GM18505 (cell line): ENCODE results near the gene VSIG10.
"Not testable (repeated sequence)": the region's sequence is repeated elsewhere in the genome, so short reads cannot be mapped to it uniquely, and the experiment has no call there.

Experiments
- ATAC-seq: cut with Tn5 transposase; IDR thresholded peaks from one replicate; pipeline ENCODE4 v1.9.1; 2021; ENCODE audit not compliant: unreplicated experiment
- POLR2A ChIP-seq: IDR thresholded peaks from 4 replicates; pipeline ENCODE4 v1.6.1; 2011; ENCODE audit warnings: borderline replicate concordance; ENCODE audit not compliant: insufficient read depth, insufficient read length; ENCODE audit errors: extremely low read depth

The VSIG10 gene

GRCh38 chr12:118098911-118099671, 4.7 kb downstream of the VSIG10 start:
- no peak for ATAC-seq
- no peak for TF ChIP-seq POLR2A

- no peak for TF ChIP-seq POLR2A
- ATAC-seq = no peak
Measured at GRCh38 chr12:118098401-118098800, 5.4 kb downstream of the VSIG10 start.

GRCh38 chr12:118094039-118094438, 9.8 kb downstream of the VSIG10 start:
- ATAC-seq = no peak
- TF ChIP-seq POLR2A = no peak

- no peak for TF ChIP-seq POLR2A
- no peak for ATAC-seq
Measured at GRCh38 chr12:118089782-118090181, 14.0 kb downstream of the VSIG10 start.

- TF ChIP-seq POLR2A = no peak
- ATAC-seq = no peak
Measured at GRCh38 chr12:118082161-118082560, 21.6 kb downstream of the VSIG10 start.

GRCh38 chr12:118081521-118081920, 22.3 kb downstream of the VSIG10 start:
- not testable (repeated sequence) for ATAC-seq

- TF ChIP-seq POLR2A = no peak
- no peak for ATAC-seq
Measured at GRCh38 chr12:118073768-118074167, 30.0 kb downstream of the VSIG10 start.

GRCh38 chr12:118070650-118071049, 33.2 kb downstream of the VSIG10 start:
- no peak for ATAC-seq
- TF ChIP-seq POLR2A = no peak

- no peak for ATAC-seq
- TF ChIP-seq POLR2A = no peak
Measured at GRCh38 chr12:118068445-118068844, 35.4 kb downstream of the VSIG10 start.

- ATAC-seq = no peak
- TF ChIP-seq POLR2A = no peak
Measured at GRCh38 chr12:118065380-118065779, 38.4 kb downstream of the VSIG10 start.

- ATAC-seq = no peak
- TF ChIP-seq POLR2A = no peak
Measured at GRCh38 chr12:118064608-118065007, 39.2 kb downstream of the VSIG10 start.

- no peak for ATAC-seq
Measured at GRCh38 chr12:118063576-118064391, 40.0 kb downstream of the VSIG10 start.

GRCh38 chr12:118061873-118062843, 41.7 kb downstream of the VSIG10 start:
- TF ChIP-seq POLR2A = peak; percentile 78
- no peak for ATAC-seq

More at GRCh38 chr12:118063576-118064391, 40.0 kb downstream of the VSIG10 start:
- TF ChIP-seq POLR2A = no peak

GRCh38 chr12:118061011-118061872, 42.6 kb downstream of the VSIG10 start, which contains the start of gene WSB2:
TSS of gene WSB2 (minus strand) at chr12:118061179. CDS start at chr12:118061048, 131 bp downstream.
- ATAC-seq = peak; percentile 44

More at GRCh38 chr12:118061011-118061872, 42.6 kb downstream of the VSIG10 start, which contains the start of gene WSB2:
- TF ChIP-seq POLR2A = no peak
